Natural killer cell (primary cell): ENCODE measurements around the gene FXYD6. TPM values are rescaled to one million over a fixed set of nuclear protein-coding genes. Genes with fewer than 3 reads are reported as not detected.

Experiments used
- ATAC-seq, 3 donors: fragments of 150-1000 bp in 2 of 3; fragments of 200-7000 bp in 1 of 3; cut with Tn5 transposase; 1 replicate in 1 of 3; 2 replicates in 2 of 3; pipeline ENCODE4 v1.10.0; 2021; ENCODE audit warnings: mild to moderate bottlenecking in 2 of 3, moderate library complexity in 2 of 3
- DNase-seq, 2 donors: peaks; one replicate each; pipeline versions ENCODE4 v3.0.0 to v3.0.0-alpha.2; 2013 to 2021; ENCODE audit warnings: mixed read lengths in 1 of 2
- H3K27ac ChIP-seq: one replicate; pipeline ENCODE4 v1.5.1; 2013; ENCODE audit warnings: mild to moderate bottlenecking, low read length
- H3K27me3 ChIP-seq: one replicate; pipeline ENCODE4 v1.6.1; 2013; ENCODE audit warnings: low read length; ENCODE audit not compliant: control insufficient read depth, insufficient read depth
- H3K36me3 ChIP-seq: one replicate; pipeline ENCODE4 v1.6.1; 2013; ENCODE audit warnings: low read length; ENCODE audit not compliant: control insufficient read depth, insufficient read depth
- H3K4me1 ChIP-seq: one replicate; pipeline ENCODE4 v1.6.1; 2013; ENCODE audit warnings: low read length; ENCODE audit not compliant: control insufficient read depth, insufficient read depth
- H3K4me3 ChIP-seq: one replicate; pipeline ENCODE4 v1.5.1; 2013; ENCODE audit warnings: low read length
- H3K9me3 ChIP-seq: one replicate; pipeline ENCODE4 v1.6.1; 2013; ENCODE audit warnings: low read length; ENCODE audit not compliant: control insufficient read depth, insufficient read depth
- H3K27ac Mint-ChIP-seq, 2 donors: one replicate each; pipeline ENCODE4 v1.8.0; 2022; ENCODE audit warnings: mild to moderate bottlenecking in 2 of 2, mixed read lengths in 2 of 2, moderate library complexity in 1 of 2
- H3K27me3 Mint-ChIP-seq, 2 donors: one replicate each; pipeline ENCODE4 v1.8.0; 2022; ENCODE audit warnings: low read depth in 2 of 2, mixed read lengths in 2 of 2
- H3K36me3 Mint-ChIP-seq: one replicate; pipeline ENCODE4 v1.8.0; 2022; ENCODE audit warnings: mixed read lengths
- H3K4me1 Mint-ChIP-seq, 2 donors: one replicate each; pipeline ENCODE4 v1.8.0; 2022; ENCODE audit warnings: mixed read lengths in 2 of 2
- H3K4me3 Mint-ChIP-seq: one replicate; pipeline ENCODE4 v1.8.0; 2022; ENCODE audit warnings: mild to moderate bottlenecking, moderate library complexity, mixed read lengths
- H3K9me3 Mint-ChIP-seq, 2 donors: one replicate each; pipeline ENCODE4 v1.8.0; 2022; ENCODE audit warnings: mixed read lengths in 2 of 2
- WGBS: methylation state at CpG from one replicate; pipeline ENCODE4 v1.1.7; 2013; ENCODE audit warnings: missing lambda C conversion rate; ENCODE audit not compliant: insufficient coverage; 5-methylcytosine and 5-hydroxymethylcytosine counted together
- intact Hi-C: fragments of 100-400 bp; cut with micrococcal nuclease; formaldehyde crosslinking; loops from one replicate; pipeline ENCODE4 v1.14.2; 2022
- total RNA-seq, 4 donors: library from RNA; stranded (reverse); fragments of 120-200 nt in 1 of 4; gene quantifications; one replicate each; pipeline versions ENCODE4 v1.2.3 to v1.2.4, GENCODE V29; 2013 to 2022
- TF ChIP-seq, protein P1 (sequence below): fragments of 200-600 bp; IDR thresholded peaks from one replicate; pipeline ENCODE4 v1.8.0; 2022; ENCODE audit warnings: antibody characterized with exemption

Gene FXYD6
- total RNA-seq, 3 donors from 2014 or later (not counting 1 experiment from before 2014, with no cell fraction given): 0.20 to 0.90 TPM; not detected in 1

DNA sequence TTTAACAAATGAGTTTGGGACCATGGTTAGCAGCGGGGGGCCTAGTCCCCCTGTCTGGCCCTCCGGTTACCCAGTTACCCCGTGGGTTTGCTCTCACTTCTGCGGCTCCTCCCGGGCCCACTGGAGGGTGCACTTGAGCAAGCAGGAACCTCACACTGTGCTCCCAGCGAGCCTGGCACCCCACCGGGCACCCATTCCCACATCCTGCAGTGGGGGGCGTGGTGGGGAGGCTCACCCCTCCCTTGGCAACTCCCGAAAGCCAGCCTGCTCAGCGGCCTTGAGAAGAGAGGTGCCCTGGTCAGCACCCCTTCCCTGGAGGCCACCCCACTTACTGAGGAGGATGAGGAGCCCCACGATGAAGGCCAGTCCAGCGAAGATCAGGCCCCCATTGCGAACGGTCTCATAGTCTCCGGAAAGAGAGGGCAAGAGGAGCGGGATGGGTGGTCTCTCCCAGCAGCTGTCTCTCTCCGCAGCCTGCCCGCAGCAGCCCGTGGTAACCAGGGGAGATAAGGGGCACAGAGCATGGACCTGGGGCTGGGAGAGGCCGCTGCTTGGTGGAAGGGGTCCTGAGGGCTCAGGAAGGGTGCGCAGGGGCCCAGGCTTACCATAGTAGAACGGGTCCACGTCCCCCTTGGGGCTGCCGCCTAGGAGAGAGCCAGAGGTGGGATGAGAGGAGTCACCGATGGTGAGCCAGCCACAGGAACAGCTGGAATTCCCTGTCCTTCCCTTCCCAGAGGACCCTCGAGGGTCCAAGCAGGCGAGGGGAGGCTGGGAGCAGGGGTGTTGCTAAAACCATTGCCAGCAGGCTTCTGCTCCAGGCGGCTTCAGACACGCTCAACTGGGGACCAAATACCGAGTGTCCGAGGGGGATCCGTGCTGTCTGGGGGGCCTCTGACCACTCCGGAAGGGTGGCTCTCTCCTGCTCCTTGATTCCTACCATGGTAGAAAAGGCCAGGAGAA, 54.1 kb downstream of the FXYD6 start:
- Mint-ChIP-seq H3K36me3 (no peaks in the 10 kb centered on the region), H3K9me3 (no peaks in the 10 kb centered on the region), H3K4me3 (no peak overlapping the region), H3K27me3 (peaks cover 6 to 12% of the 10 kb centered on the region in 2 donors), H3K4me1 (peaks cover 0 to 24% of the 10 kb centered on the region in 2 donors), H3K27ac (no peak overlapping the region)
- DNase-seq (peak in 1 of 2 donors; percentile 73), ATAC-seq (peak in 2 of 3 donors; percentile 39 to 52)
- H3K9me3 ChIP-seq: no peaks in the 10 kb centered on the region
- no peak overlapping the region for H3K4me3 ChIP-seq
- H3K27ac ChIP-seq: no peak overlapping the region
- 62% methylated on average over 33 of the region's 33 CpGs for WGBS
- no peaks in the 10 kb centered on the region for H3K36me3 ChIP-seq
- TF ChIP-seq, protein P1, sequence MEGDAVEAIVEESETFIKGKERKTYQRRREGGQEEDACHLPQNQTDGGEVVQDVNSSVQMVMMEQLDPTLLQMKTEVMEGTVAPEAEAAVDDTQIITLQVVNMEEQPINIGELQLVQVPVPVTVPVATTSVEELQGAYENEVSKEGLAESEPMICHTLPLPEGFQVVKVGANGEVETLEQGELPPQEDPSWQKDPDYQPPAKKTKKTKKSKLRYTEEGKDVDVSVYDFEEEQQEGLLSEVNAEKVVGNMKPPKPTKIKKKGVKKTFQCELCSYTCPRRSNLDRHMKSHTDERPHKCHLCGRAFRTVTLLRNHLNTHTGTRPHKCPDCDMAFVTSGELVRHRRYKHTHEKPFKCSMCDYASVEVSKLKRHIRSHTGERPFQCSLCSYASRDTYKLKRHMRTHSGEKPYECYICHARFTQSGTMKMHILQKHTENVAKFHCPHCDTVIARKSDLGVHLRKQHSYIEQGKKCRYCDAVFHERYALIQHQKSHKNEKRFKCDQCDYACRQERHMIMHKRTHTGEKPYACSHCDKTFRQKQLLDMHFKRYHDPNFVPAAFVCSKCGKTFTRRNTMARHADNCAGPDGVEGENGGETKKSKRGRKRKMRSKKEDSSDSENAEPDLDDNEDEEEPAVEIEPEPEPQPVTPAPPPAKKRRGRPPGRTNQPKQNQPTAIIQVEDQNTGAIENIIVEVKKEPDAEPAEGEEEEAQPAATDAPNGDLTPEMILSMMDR: peak; percentile 51
- peaks cover 57% of the 10 kb centered on the region for H3K4me1 ChIP-seq
- peaks cover 2% of the 10 kb centered on the region for H3K27me3 ChIP-seq
- intact Hi-C loops: no loop called here

DNA sequence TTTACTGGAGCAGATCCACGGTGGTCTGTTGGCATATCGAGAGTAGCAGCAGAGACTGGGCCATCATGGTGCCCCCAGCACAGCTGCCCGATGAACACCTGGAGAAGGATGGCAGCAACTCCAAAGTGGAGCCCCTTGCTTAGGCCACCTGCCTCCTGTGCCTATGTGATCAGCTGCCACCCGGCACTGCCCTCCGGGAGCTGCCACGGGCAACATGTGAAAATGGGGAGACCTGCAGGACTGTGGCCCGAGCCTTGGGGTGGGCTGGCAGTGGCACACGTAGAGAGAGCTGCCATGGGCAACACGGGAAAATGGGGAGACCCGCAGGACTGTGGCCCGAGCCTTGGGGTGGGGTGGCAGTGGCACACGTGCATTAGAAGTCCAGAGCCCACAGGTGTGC, 55.0 kb downstream of the FXYD6 start:
- H3K4me1 Mint-ChIP-seq: peaks cover 0 to 30% of the 10 kb centered on the region in 2 donors
- no peak overlapping the region for H3K27ac Mint-ChIP-seq
- ATAC-seq: no peak

GRCh38 chr11:117820516-117820915, 55.9 kb downstream of the FXYD6 start:
- peaks cover 4 to 6% of the 10 kb centered on the region in 2 donors for H3K27me3 Mint-ChIP-seq
- H3K36me3 Mint-ChIP-seq: no peaks in the 10 kb centered on the region
- H3K4me3 Mint-ChIP-seq: no peak overlapping the region
- no peak for ATAC-seq
- no peaks in the 10 kb centered on the region for H3K36me3 ChIP-seq
- H3K4me1 Mint-ChIP-seq: peaks cover 5 to 39% of the 10 kb centered on the region in 2 donors
- intact Hi-C loops: no loop called here
- TF ChIP-seq, protein P1: no peak
- no peaks in the 10 kb centered on the region for H3K9me3 ChIP-seq
- H3K27ac Mint-ChIP-seq: no peak overlapping the region
- no peak for DNase-seq
- H3K27me3 ChIP-seq: peaks cover 2% of the 10 kb centered on the region
- H3K4me3 ChIP-seq: no peak overlapping the region
- peaks cover 74% of the 10 kb centered on the region for H3K4me1 ChIP-seq
- H3K9me3 Mint-ChIP-seq: no peaks in the 10 kb centered on the region
- 91% methylated on average over 9 of the region's 10 CpGs for WGBS
- H3K27ac ChIP-seq: no peak overlapping the region

More for the DNA sequence above, 55.0 kb downstream of the FXYD6 start:
- peaks cover 65% of the 10 kb centered on the region for H3K4me1 ChIP-seq
- peaks cover 6 to 12% of the 10 kb centered on the region in 2 donors for H3K27me3 Mint-ChIP-seq
- peaks cover 2% of the 10 kb centered on the region for H3K27me3 ChIP-seq
- intact Hi-C loops: no loop called here
- 86% methylated on average over 12 of the region's 12 CpGs for WGBS
- no peak overlapping the region for H3K4me3 Mint-ChIP-seq
- TF ChIP-seq, protein P1: no peak
- DNase-seq: no peak
- no peaks in the 10 kb centered on the region for H3K9me3 ChIP-seq
- no peaks in the 10 kb centered on the region for H3K9me3 Mint-ChIP-seq
- no peak overlapping the region for H3K4me3 ChIP-seq
- no peak overlapping the region for H3K27ac ChIP-seq
- no peaks in the 10 kb centered on the region for H3K36me3 Mint-ChIP-seq
- no peaks in the 10 kb centered on the region for H3K36me3 ChIP-seq
